Testis (tissue), 2 donors: ENCODE results near the gene ZFP36L1.

Experiments
- CTCF ChIP-seq, 3 experiments: fragments of 450-650 bp in 2 of 3; fragments of 200-600 bp in 1 of 3; sonication (generic) in 1 of 3; IDR thresholded peaks; one replicate each; pipeline ENCODE4 v1.5.1; 2016 to 2019; ENCODE audit warnings: antibody characterized with exemption in 3 of 3, mild to moderate bottlenecking in 2 of 3, moderate library complexity in 1 of 3
- POLR2A ChIP-seq: fragments of 450-650 bp; IDR thresholded peaks from one replicate; pipeline ENCODE4 v1.6.1; 2017; ENCODE audit warnings: antibody characterized with exemption, mild to moderate bottlenecking, moderate library complexity

- TF ChIP-seq POLR2A (no peak), CTCF (IDR thresholded peaks at IDR 0.05) (peak; percentile 73 to 85 (median 77))
Observed at GRCh38 chr14:68824517-68825347, 31.9 kb upstream of the ZFP36L1 start.
